B cell (primary cell): ENCODE data around the gene PIP. TPM values are rescaled to one million over a fixed set of nuclear protein-coding genes. Genes with fewer than 3 reads are reported as not detected.
"Not testable (repeated sequence)": the region's sequence is repeated elsewhere in the genome, so short reads cannot be mapped to it uniquely, and the experiment has no call there.

ENCODE experiments used
- ATAC-seq: fragments of 200-7000 bp; cut with Tn5 transposase; one replicate; pipeline ENCODE4 v1.10.0; 2021; ENCODE audit warnings: low read depth, mild to moderate bottlenecking, moderate number of reproducible peaks, moderate library complexity
- CTCF ChIA-PET: fragments of 350-600 bp; sonication (Branson Sonifier 250); formaldehyde crosslinking; loops from one replicate; lab custom pipeline; 2021; ENCODE audit warnings: antibody characterized with exemption, inconsistent platforms; lab: Charles Lee
- POLR2A ChIA-PET: fragments of 350-600 bp; sonication (Branson Sonifier 250); formaldehyde crosslinking; loops from one replicate; lab custom pipeline; 2021; ENCODE audit warnings: antibody characterized with exemption; lab: Charles Lee
- DNase-seq: peaks from one replicate; pipeline ENCODE4 v3.0.0; 2013
- H2AFZ ChIP-seq: 2 replicates; pipeline ENCODE4 v1.6.1; 2012; ENCODE audit warnings: mild to moderate bottlenecking, low read depth, low read length; ENCODE audit not compliant: insufficient read depth, poor library complexity, severe bottlenecking
- H3K27ac ChIP-seq, 2 donors: 1 replicate in 1 of 2; 2 replicates in 1 of 2; pipeline ENCODE4 v1.5.1; 2012 to 2013; ENCODE audit warnings: low read length in 2 of 2, mild to moderate bottlenecking in 2 of 2, moderate library complexity in 1 of 2
- H3K27me3 ChIP-seq, 4 experiments: fragments of 200-600 bp in 1 of 4; sonication (generic) in 1 of 4; replicated peaks in 1 of 4; 1 replicate in 2 of 4; 2 replicates in 2 of 4; pipeline versions ENCODE4 v1.6.1 to v1.7.0; 2013 to 2016; ENCODE audit warnings: low read length in 3 of 4, mild to moderate bottlenecking in 2 of 4, mixed read lengths in 1 of 4, moderate library complexity in 1 of 4; ENCODE audit not compliant: insufficient read depth in 4 of 4, control insufficient read depth in 3 of 4; ENCODE audit errors: control extremely low read depth in 1 of 4
- H3K36me3 ChIP-seq, 2 experiments: replicated peaks in 1 of 2; 1 replicate in 1 of 2; 2 replicates in 1 of 2; pipeline versions ENCODE4 v1.6.1 to v1.7.1; 2013; ENCODE audit warnings: low read length in 1 of 2; ENCODE audit not compliant: insufficient read depth in 2 of 2, control insufficient read depth in 1 of 2; ENCODE audit errors: control extremely low read depth in 1 of 2, extremely low read depth in 1 of 2
- H3K4me1 ChIP-seq, 2 donors: fragments of 200-600 bp in 1 of 2; sonication (generic) in 1 of 2; 1 replicate in 1 of 2; 2 replicates in 1 of 2; pipeline versions ENCODE4 v1.5.1 to v1.6.1; 2013 to 2017; ENCODE audit warnings: low read length in 2 of 2; ENCODE audit not compliant: control insufficient read depth in 2 of 2, insufficient read depth in 2 of 2
- H3K4me2 ChIP-seq: replicated peaks from 2 replicates; pipeline ENCODE3; 2012; ENCODE audit warnings: mild to moderate bottlenecking, low read depth, low read length; ENCODE audit not compliant: poor library complexity, severe bottlenecking
- H3K4me3 ChIP-seq, 5 experiments: fragments of 200-600 bp in 1 of 5; sonication (generic) in 1 of 5; 1 replicate in 3 of 5; 2 replicates in 2 of 5; pipeline versions ENCODE4 v1.5.1 to v1.7.0; 2011 to 2016; ENCODE audit warnings: low read length in 4 of 5, mild to moderate bottlenecking in 4 of 5, low read depth in 2 of 5, control low read depth in 1 of 5, moderate library complexity in 1 of 5; ENCODE audit not compliant: insufficient read depth in 1 of 5; ENCODE audit errors: control extremely low read depth in 1 of 5, extremely low read depth in 1 of 5
- H3K79me2 ChIP-seq: fragments of 200-600 bp; sonication (generic); one replicate; pipeline ENCODE4 v1.6.0; 2016; ENCODE audit warnings: low read length; ENCODE audit not compliant: control insufficient read depth, insufficient read depth
- H3K9ac ChIP-seq: fragments of 200-600 bp; sonication (generic); 2 replicates; pipeline ENCODE4 v1.6.1; 2017; ENCODE audit warnings: mild to moderate bottlenecking, low read length, moderate library complexity
- H3K9me3 ChIP-seq, 3 donors: one replicate each; pipeline versions ENCODE4 v1.6.1 to v1.7.1; 2013; ENCODE audit warnings: low read length in 2 of 3; ENCODE audit not compliant: control insufficient read depth in 2 of 3, insufficient read depth in 1 of 3; ENCODE audit errors: control extremely low read depth in 1 of 3
- H4K20me1 ChIP-seq: 2 replicates; pipeline ENCODE4 v1.6.0; 2012; ENCODE audit warnings: mild to moderate bottlenecking, low read length; ENCODE audit not compliant: insufficient read depth, control insufficient read depth, poor library complexity, severe bottlenecking
- H3K27ac Mint-ChIP-seq: one replicate; pipeline ENCODE4 v1.8.0; 2021; ENCODE audit warnings: mixed read lengths
- H3K27me3 Mint-ChIP-seq: one replicate; pipeline ENCODE4 v1.8.0; 2021; ENCODE audit warnings: mixed read lengths
- H3K4me1 Mint-ChIP-seq: one replicate; pipeline ENCODE4 v1.8.0; 2021; ENCODE audit warnings: mixed read lengths
- H3K4me3 Mint-ChIP-seq: one replicate; pipeline ENCODE4 v1.8.0; 2021; ENCODE audit warnings: mixed read lengths
- H3K9me3 Mint-ChIP-seq: one replicate; pipeline ENCODE4 v1.8.0; 2022; ENCODE audit warnings: mixed read lengths; ENCODE audit not compliant: insufficient read depth
- CTCF ChIP-seq: fragments of 200-600 bp; IDR thresholded peaks from one replicate; pipeline ENCODE4 v1.8.0; 2022; ENCODE audit warnings: antibody characterized with exemption, mild to moderate bottlenecking
- EZH2 ChIP-seq: IDR thresholded peaks from 2 replicates; pipeline ENCODE4 v1.6.1; 2012; ENCODE audit warnings: borderline replicate concordance, low read depth, mild to moderate bottlenecking, moderate library complexity, low read length; ENCODE audit not compliant: insufficient read depth, poor library complexity, severe bottlenecking
- WGBS: methylation state at CpG from one replicate; pipeline ENCODE4 v1.1.5; 2013; ENCODE audit warnings: missing lambda C conversion rate; ENCODE audit not compliant: insufficient coverage; 5-methylcytosine and 5-hydroxymethylcytosine counted together
- intact Hi-C: fragments of 100-400 bp; cut with micrococcal nuclease; formaldehyde crosslinking; loops from one replicate; pipeline ENCODE4 v1.10.0; 2022
- polyA plus RNA-seq: library from polyadenylated mRNA; depleted of rRNA; stranded (reverse); fragments of >200 nt; gene quantifications from 2 replicates; pipeline ENCODE4 v1.2.3, GENCODE V29; 2012
- total RNA-seq, 2 donors: library from RNA; stranded (reverse); fragments of 120-200 nt in 1 of 2; gene quantifications; 1 replicate in 1 of 2; 2 replicates in 1 of 2; pipeline versions ENCODE4 v1.2.3 to v1.2.4, GENCODE V29; 2013 to 2022

The PIP gene
- total and polyA plus RNA-seq, 2 donors (not counting 1 experiment from before 2014, with no cell fraction given) = not detected

- WGBS = 92% methylated on average over 2 of the region's 5 CpGs
- CTCF ChIA-PET = no interaction called here
- H3K9ac ChIP-seq = no peak overlapping the region
- H3K27ac ChIP-seq = no peak overlapping the region
- ATAC-seq (no peak), DNase-seq (no peak)
- H3K27me3 Mint-ChIP-seq = no peaks in the 10 kb centered on the region
- no peak overlapping the region for H3K4me3 Mint-ChIP-seq
- no peak overlapping the region for H3K4me2 ChIP-seq
- no peaks in the 10 kb centered on the region for H3K27me3 ChIP-seq
- intact Hi-C loops = no loop called here
- no peaks in the 10 kb centered on the region for H3K36me3 ChIP-seq
- peaks cover 5 to 18% (median 16%) of the 10 kb centered on the region in 3 donors for H3K9me3 ChIP-seq
- H3K79me2 ChIP-seq = no peaks in the 10 kb centered on the region
- no peak overlapping the region for H3K27ac Mint-ChIP-seq
- POLR2A ChIA-PET = no interaction called here
- peaks cover under 1 to 3% of the 10 kb centered on the region in 2 donors for H3K4me1 ChIP-seq
- no peaks in the 10 kb centered on the region for H4K20me1 ChIP-seq
- no peak for TF ChIP-seq EZH2
- TF ChIP-seq CTCF = no peak
- H3K9me3 Mint-ChIP-seq = peaks cover 6% of the 10 kb centered on the region
- peaks cover 11% of the 10 kb centered on the region for H3K4me1 Mint-ChIP-seq
- H3K4me3 ChIP-seq = no peak overlapping the region
- H2AFZ ChIP-seq = no peak overlapping the region
These were observed 44.3 kb downstream of the PIP start for GRCh38 chr7:143176128-143176527.

- ChIA-PET POLR2A (no interaction called here), CTCF (interaction anchor here (1.0 kb wide), 1 partner anchor 38 kb away, joined by 4 read pairs; no protein-coding TSS in a partner anchor)
- Histone ChIP-seq H3K79me2 (no peaks in the 10 kb centered on the region), H4K20me1 (no peaks in the 10 kb centered on the region), H3K9me3 (peaks cover 5 to 18% (median 12%) of the 10 kb centered on the region in 3 donors), H3K27ac (no peak overlapping the region), H3K9ac (no peak overlapping the region), H2AFZ (no peak overlapping the region), H3K4me3 (no peak overlapping the region), H3K4me2 (no peak overlapping the region), H3K27me3 (no peaks in the 10 kb centered on the region), H3K4me1 (peaks cover 11 to 14% of the 10 kb centered on the region in 2 donors), H3K36me3 (no peaks in the 10 kb centered on the region)
- H3K9me3 Mint-ChIP-seq = peaks cover 6% of the 10 kb centered on the region
- no CpG with 5 or more reads among the region's 2 CpGs for WGBS
- intact Hi-C loops = no loop called here
- H3K27ac Mint-ChIP-seq = no peak overlapping the region
- DNase-seq = no peak
- no peak for ATAC-seq
- H3K4me3 Mint-ChIP-seq = no peak overlapping the region
- H3K27me3 Mint-ChIP-seq = no peaks in the 10 kb centered on the region
- peaks cover 14% of the 10 kb centered on the region for H3K4me1 Mint-ChIP-seq
- TF ChIP-seq EZH2 (no peak), CTCF (no peak)
These were observed 45.7 kb downstream of the PIP start for GRCh38 chr7:143177374-143178119.

- H3K9ac ChIP-seq, H3K79me2 ChIP-seq, H3K4me2 ChIP-seq, H3K9me3 Mint-ChIP-seq, H3K27ac ChIP-seq, H2AFZ ChIP-seq, H3K27me3 ChIP-seq, intact Hi-C loops, H3K36me3 ChIP-seq, H3K4me3 ChIP-seq, H3K4me3 Mint-ChIP-seq, DNase-seq, H4K20me1 ChIP-seq, ATAC-seq, H3K27me3 Mint-ChIP-seq: not testable (repeated sequence)
- Mint-ChIP-seq H3K4me1 (peaks cover 34% of the 10 kb centered on the region), H3K27ac (peak overlapping the region; percentile 57)
- ChIA-PET POLR2A (interaction anchor here (0.5 kb wide), 1 partner anchor 202 kb away, joined by 10 read pairs; no protein-coding TSS in a partner anchor), CTCF (interaction anchor here (0.8 kb wide), 1 partner anchor 59 kb away, joined by 3 read pairs; no protein-coding TSS in a partner anchor)
- no CpG with 5 or more reads among the region's 4 CpGs for WGBS
- peaks cover 26 to 29% of the 10 kb centered on the region in 2 donors for H3K4me1 ChIP-seq
- H3K9me3 ChIP-seq = peaks cover 5 to 18% (median 12%) of the 10 kb centered on the region in 3 donors
These were observed 48.9 kb downstream of the PIP start for GRCh38 chr7:143180771-143181170.
